H1 (cell line): Measurements from ENCODE around the gene RAI14. TPM values are rescaled to one million over a fixed set of nuclear protein-coding genes. Genes with fewer than 3 reads are reported as not detected.

Experiments used
- CTCF ChIA-PET: fragments of 300-600 bp; sonication (Branson Sonifier 250); formaldehyde crosslinking; loops from one replicate; lab custom pipeline; 2021; ENCODE audit not compliant: partially characterized antibody; lab: Charles Lee
- POLR2A ChIA-PET: fragments of 300-600 bp; sonication (Branson Sonifier 250); formaldehyde crosslinking; loops from one replicate; lab custom pipeline; 2021; ENCODE audit warnings: inconsistent platforms; ENCODE audit not compliant: partially characterized antibody; lab: Charles Lee
- DNase-seq, 2 experiments: peaks; one replicate each; pipeline versions ENCODE4 v3.0.0 to v3.0.0-alpha.2; 2010 to 2022; ENCODE audit warnings: low spot score in 2 of 2, low read depth in 1 of 2, mixed read lengths in 1 of 2
- FAIRE-seq: peaks from 2 replicates; lab custom pipeline; 2011; peaks lifted over from hg19 to GRCh38; lab: Jason Lieb, UNC
- H2AFZ ChIP-seq: 2 replicates; pipeline ENCODE4 v1.8.1; 2012; ENCODE audit warnings: low read length, inconsistent platforms
- H2AK5ac ChIP-seq: 2 replicates; pipeline ENCODE4 v1.6.1; 2013; ENCODE audit warnings: low read depth, low read length
- H2BK120ac ChIP-seq: replicated peaks from 2 replicates; pipeline ENCODE3; 2013; ENCODE audit warnings: low read depth, low read length, inconsistent platforms
- H2BK12ac ChIP-seq: 2 replicates; pipeline ENCODE4 v1.6.1; 2013; ENCODE audit warnings: low read depth, low read length
- H2BK15ac ChIP-seq: 2 replicates; pipeline ENCODE4 v1.6.1; 2013; ENCODE audit warnings: low read length
- H2BK20ac ChIP-seq: 2 replicates; pipeline ENCODE4 v1.6.1; 2013; ENCODE audit warnings: low read length
- H2BK5ac ChIP-seq: 2 replicates; pipeline ENCODE4 v1.6.1; 2013; ENCODE audit warnings: low read depth, low read length
- H3K14ac ChIP-seq: 2 replicates; pipeline ENCODE4 v1.6.1; 2013; ENCODE audit warnings: inconsistent platforms; ENCODE audit not compliant: insufficient read length
- H3K18ac ChIP-seq: 2 replicates; pipeline ENCODE4 v1.6.1; 2013; ENCODE audit warnings: low read length; ENCODE audit errors: extremely low read depth
- H3K23ac ChIP-seq: 2 replicates; pipeline ENCODE4 v1.6.1; 2013; ENCODE audit warnings: inconsistent platforms; ENCODE audit not compliant: insufficient read length
- H3K23me2 ChIP-seq: 2 replicates; pipeline ENCODE4 v1.6.1; 2013; ENCODE audit warnings: low read depth, low read length
- H3K27ac ChIP-seq: 2 replicates; pipeline ENCODE4 v1.6.1; 2011; ENCODE audit warnings: low read depth, low read length, inconsistent platforms
- H3K27me3 ChIP-seq, 4 experiments: replicated peaks in 1 of 4; 1 replicate in 1 of 4; 2 replicates in 3 of 4; pipeline versions ENCODE4 v1.6.1 to v1.8.1; 2011 to 2013; ENCODE audit warnings: low read length in 3 of 4, mild to moderate bottlenecking in 3 of 4, inconsistent platforms in 2 of 4, mixed read lengths in 2 of 4, moderate library complexity in 1 of 4; ENCODE audit not compliant: control insufficient read depth in 3 of 4, insufficient read depth in 3 of 4; ENCODE audit errors: extremely low read depth in 1 of 4
- H3K36me3 ChIP-seq, 4 experiments: 2 replicates each; pipeline versions ENCODE4 v1.6.1 to v1.8.1; 2011 to 2013; ENCODE audit warnings: mild to moderate bottlenecking in 4 of 4, low read length in 3 of 4, moderate library complexity in 2 of 4, control low read depth in 1 of 4, inconsistent platforms in 1 of 4; ENCODE audit not compliant: insufficient read depth in 4 of 4, control insufficient read depth in 2 of 4
- H3K4ac ChIP-seq: replicated peaks from 2 replicates; pipeline ENCODE3; 2013; ENCODE audit warnings: low read length, low read depth, mixed read lengths, inconsistent platforms; ENCODE audit not compliant: insufficient read length
- H3K4me1 ChIP-seq, 4 experiments: replicated peaks in 1 of 4; 1 replicate in 1 of 4; 2 replicates in 3 of 4; pipeline versions ENCODE4 v1.6.1 to v1.8.1; 2011 to 2013; ENCODE audit warnings: low read length in 3 of 4, inconsistent platforms in 2 of 4, mixed read lengths in 1 of 4; ENCODE audit not compliant: insufficient read depth in 4 of 4, control insufficient read depth in 3 of 4
- H3K4me2 ChIP-seq, 2 experiments: 2 replicates each; pipeline versions ENCODE4 v1.6.1 to v1.8.1; 2011 to 2013; ENCODE audit warnings: low read depth in 2 of 2, low read length in 2 of 2, control low read depth in 1 of 2, inconsistent platforms in 1 of 2, mild to moderate bottlenecking in 1 of 2; ENCODE audit not compliant: insufficient read depth in 1 of 2
- H3K4me3 ChIP-seq, 4 experiments: fragments of 200-600, 300-600 bp in 1 of 4; sonication (generic), shearing (Covaris generic), sonication (Bioruptor Twin) in 1 of 4; 2 replicates each; pipeline versions ENCODE4 v1.5.1 to v1.8.1; 2011 to 2016; ENCODE audit warnings: low read length in 4 of 4, low read depth in 3 of 4, control low read depth in 2 of 4, inconsistent platforms in 2 of 4, mild to moderate bottlenecking in 2 of 4, mixed read lengths in 1 of 4, moderate library complexity in 1 of 4; ENCODE audit not compliant: insufficient read depth in 2 of 4; ENCODE audit errors: extremely low read depth in 1 of 4
- H3K56ac ChIP-seq: replicated peaks from 2 replicates; pipeline ENCODE3; 2013; ENCODE audit warnings: low read depth, mild to moderate bottlenecking, mixed read lengths, low read length, inconsistent platforms; ENCODE audit not compliant: insufficient read length
- H3K79me1 ChIP-seq: 2 replicates; pipeline ENCODE4 v1.6.1; 2013; ENCODE audit warnings: low read depth, low read length, control low read depth
- H3K79me2 ChIP-seq, 2 experiments: 2 replicates each; pipeline versions ENCODE4 v1.6.1 to v1.8.1; 2012 to 2013; ENCODE audit warnings: low read length in 2 of 2, mild to moderate bottlenecking in 2 of 2, inconsistent platforms in 1 of 2; ENCODE audit not compliant: insufficient read depth in 2 of 2, control insufficient read depth in 1 of 2
- H3K9ac ChIP-seq, 4 experiments: replicated peaks in 1 of 4; 1 replicate in 1 of 4; 2 replicates in 3 of 4; pipeline versions ENCODE4 v1.6.1 to v1.8.1; 2011 to 2013; ENCODE audit warnings: low read depth in 3 of 4, low read length in 3 of 4, control low read depth in 2 of 4, mild to moderate bottlenecking in 2 of 4, moderate library complexity in 2 of 4, inconsistent platforms in 1 of 4; ENCODE audit errors: extremely low read depth in 1 of 4
- H3K9me3 ChIP-seq, 2 experiments: 2 replicates each; pipeline versions ENCODE4 v1.6.1 to v1.8.1; 2012 to 2013; ENCODE audit warnings: mild to moderate bottlenecking in 2 of 2, moderate library complexity in 2 of 2, control low read depth in 1 of 2, inconsistent platforms in 1 of 2, low read depth in 1 of 2, low read length in 1 of 2, mixed read lengths in 1 of 2; ENCODE audit not compliant: insufficient read depth in 2 of 2
- H4K20me1 ChIP-seq, 2 experiments: replicated peaks in 1 of 2; 2 replicates each; pipeline versions ENCODE3 to v1.8.1; 2011 to 2013; ENCODE audit warnings: inconsistent platforms in 2 of 2, low read length in 2 of 2, mild to moderate bottlenecking in 1 of 2; ENCODE audit not compliant: insufficient read depth in 2 of 2, control insufficient read depth in 1 of 2
- H4K5ac ChIP-seq: 2 replicates; pipeline ENCODE4 v1.6.1; 2013; ENCODE audit warnings: low read length, low read depth, mixed read lengths, inconsistent platforms; ENCODE audit not compliant: insufficient read length
- H4K8ac ChIP-seq: 2 replicates; pipeline ENCODE4 v1.8.0; 2013; ENCODE audit warnings: mild to moderate bottlenecking, moderate library complexity, low read length, inconsistent platforms; ENCODE audit not compliant: insufficient read depth; ENCODE audit errors: extremely low read depth
- H4K91ac ChIP-seq: replicated peaks from 2 replicates; pipeline ENCODE3; 2013; ENCODE audit warnings: low read length, mixed read lengths, inconsistent platforms; ENCODE audit not compliant: insufficient read length
- CTCF ChIP-seq, 3 experiments: IDR thresholded peaks; 1 replicate in 2 of 3; 2 replicates in 1 of 3; pipeline versions ENCODE4 v1.5.1 to v1.6.1; 2011; ENCODE audit warnings: low read length in 3 of 3, mild to moderate bottlenecking in 3 of 3, inconsistent platforms in 2 of 3, low read depth in 1 of 3, moderate library complexity in 1 of 3; ENCODE audit not compliant: insufficient read depth in 1 of 3; ENCODE audit errors: control extremely low read depth in 1 of 3
- RAD21 ChIP-seq, 2 experiments: IDR thresholded peaks in 1 of 2; conservative IDR thresholded peaks in 1 of 2; 2 replicates each; pipeline ENCODE4 v1.6.1; 2011; ENCODE audit warnings: low read depth in 2 of 2, low read length in 2 of 2, improper control_type of control experiment in 1 of 2, inconsistent platforms in 1 of 2, mild to moderate bottlenecking in 1 of 2, moderate library complexity in 1 of 2
- TBP ChIP-seq: IDR thresholded peaks from 2 replicates; pipeline ENCODE4 v1.6.1; 2011; ENCODE audit warnings: low read depth, low read length, improper control_type of control experiment
- WGBS, 2 experiments: shearing (Covaris generic) in 1 of 2; methylation state at CpG; one replicate each; pipeline versions ENCODE4 v1.1.6 to v1.1.7; 2013 to 2015; ENCODE audit warnings: low lambda C conversion rate in 2 of 2, mixed read lengths in 2 of 2, inconsistent platforms in 1 of 2, low coverage in 1 of 2, missing lambda C conversion rate in 1 of 2; ENCODE audit not compliant: insufficient replicate concordance in 2 of 2, insufficient coverage in 1 of 2, insufficient read length in 1 of 2; ENCODE audit errors: extremely low coverage in 1 of 2, missing lambda C conversion rate in 1 of 2; 5-methylcytosine and 5-hydroxymethylcytosine counted together
- polyA plus RNA-seq, 7 experiments: library from polyadenylated mRNA; depleted of rRNA in 3 of 7; stranded (reverse) in 5 of 7; unstranded in 2 of 7; fragments of >200 nt in 5 of 7; fragments of 200-250 nt in 2 of 7; gene quantifications; 1 replicate in 5 of 7; 2 replicates in 1 of 7; 4 replicates in 1 of 7; pipeline versions ENCODE4 v1.2.1 to v1.2.3, GENCODE V29; 2011 to 2013; ENCODE audit warnings: missing spikeins in 2 of 7, mixed read lengths in 2 of 7
- total RNA-seq: library from RNA; stranded (reverse); fragmentation: NEBNext Ultra II Directional; extraction: Animal tissue kit (Norgen Biotek cat#: 25700); gene quantifications from 2 replicates; pipeline ENCODE4 v1.2.1, GENCODE V29; 2021

Gene RAI14
- total and polyA plus RNA-seq, 2 of the 8 experiments (the other 6 are each of a cell fraction or from before 2014, with no cell fraction given), result 48.4 to 210 TPM

- Histone ChIP-seq H3K18ac (no peak overlapping the region), H4K5ac (no peak overlapping the region), H4K20me1 (peaks cover 3 to 4% of the 10 kb centered on the region in 2 experiments), H3K4me1 (peaks cover 0 to 4% (median 0%) of the 10 kb centered on the region in 4 experiments; a peak in 1 of 7 replicates), H2BK120ac (no peak overlapping the region), H2AFZ (no peak overlapping the region), H3K79me1 (no peaks in the 10 kb centered on the region), H2AK5ac (no peak overlapping the region), H3K27me3 (no peaks in the 10 kb centered on the region), H3K36me3 (peaks cover 0 to 13% (median 5%) of the 10 kb centered on the region in 4 experiments; a peak in 4 of 8 replicates), H3K79me2 (peaks cover 0 to 63% of the 10 kb centered on the region in 2 experiments; a peak in 2 of 4 replicates), H3K23ac (no peak overlapping the region), H4K8ac (no peak overlapping the region), H2BK20ac (no peak overlapping the region), H4K91ac (no peak overlapping the region), H3K4me3 (no peak overlapping the region), H2BK12ac (no peak overlapping the region), H2BK5ac (no peak overlapping the region), H3K9me3 (peaks cover 13% of the 10 kb centered on the region in 2 experiments), H3K14ac (no peak overlapping the region), H3K4me2 (no peak overlapping the region), H3K23me2 (no peaks in the 10 kb centered on the region), H2BK15ac (no peak overlapping the region), H3K27ac (no peak overlapping the region), H3K4ac (no peak overlapping the region), H3K9ac (no peak overlapping the region), H3K56ac (no peak overlapping the region)
- CTCF ChIA-PET, result interaction anchor here (1.0 to 1.4 kb wide), 3 partner anchors 15 to 314 kb away, joined by 3 to 4 read pairs (median 3); no protein-coding TSS in a partner anchor
- 90% methylated on average over 5 of the region's 5 CpGs; no CpG with 5 or more reads in 1 of the 2 experiments for WGBS, 2 experiments
- POLR2A ChIA-PET, result no interaction called here
- DNase-seq (no peak), FAIRE-seq (no peak)
- peak; percentile 7 to 27; a peak in 2 of 4 replicates for TF ChIP-seq RAD21 (IDR thresholded peaks at IDR 0.05 in 1 of 2, conservative IDR thresholded peaks at IDR 0.05 in 1 of 2; ENCODE audit: low read depth in 2 of 2, low read length in 2 of 2)
- TF ChIP-seq TBP, result no peak
- peak in 1 of 3 experiments; percentile 16; a peak in 2 of 4 replicates for TF ChIP-seq CTCF (IDR thresholded peaks at IDR 0.05; ENCODE audit: control extremely low read depth in 1 of 3, insufficient read depth in 1 of 3, low read depth in 1 of 3, low read length in 3 of 3)
These were observed 132.9 kb downstream of the RAI14 start for GRCh38 chr5:34789021-34789531.
